HuH-7 (cell line): Measurements from ENCODE around the gene RFT1.
"Not testable (repeated sequence)": the region's sequence is repeated elsewhere in the genome, so short reads cannot be mapped to it uniquely, and the experiment has no call there.

Experiments
- DNase-seq: peaks from one replicate; pipeline ENCODE4 v3.0.0; 2011; ENCODE audit warnings: low spot score

RFT1 gene

GRCh38 chr3:53163444-53164387, 33.5 kb upstream of the RFT1 start:
- DNase-seq: no peak

GRCh38 chr3:53162672-53163443, 32.6 kb upstream of the RFT1 start:
- DNase-seq: no peak

DNA sequence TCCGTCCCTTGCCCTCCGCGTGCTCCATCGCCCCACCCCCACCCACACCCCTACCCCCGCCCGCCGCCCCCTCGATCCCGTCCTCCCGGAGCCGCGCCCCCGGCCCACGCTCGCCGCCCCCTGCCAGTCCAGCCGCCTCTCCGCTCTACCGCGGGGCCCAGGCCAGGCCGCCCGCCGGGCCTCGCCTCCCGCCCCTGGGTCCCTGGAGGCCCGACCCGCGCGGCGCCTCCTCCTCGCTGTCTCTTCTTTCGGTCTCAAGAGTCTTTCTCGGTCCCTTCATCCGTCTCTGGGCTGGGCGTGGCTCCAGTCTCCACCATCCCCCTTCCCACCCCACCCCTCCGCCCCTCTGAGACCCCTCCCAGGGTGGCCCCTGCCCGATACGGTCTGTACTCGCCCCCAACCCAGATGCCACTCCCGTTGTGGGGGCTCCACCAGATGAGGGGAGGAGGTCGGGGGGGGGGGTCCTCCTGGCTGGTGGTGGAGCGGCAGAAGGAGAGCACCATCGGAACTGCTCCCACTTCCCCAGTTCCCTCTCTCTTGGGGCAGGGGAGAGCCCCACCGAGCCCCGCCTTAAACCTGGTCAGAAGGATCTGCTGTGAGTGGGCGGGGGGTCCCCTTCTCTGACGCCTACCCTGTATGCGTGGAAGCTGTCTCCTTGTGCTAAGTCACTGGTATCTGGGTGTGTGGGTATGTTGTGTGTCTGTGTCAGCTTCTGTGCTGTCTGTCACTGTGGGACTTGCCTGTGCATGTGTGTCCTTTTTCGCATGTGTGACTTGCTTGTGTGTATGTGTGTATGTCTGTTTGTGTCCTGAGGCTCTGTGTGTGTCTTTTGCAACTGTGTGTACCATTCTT, 31.8 kb upstream of the RFT1 start:
- no peak for DNase-seq

- DNase-seq: no peak
Observed at GRCh38 chr3:53161450-53161819, 31.2 kb upstream of the RFT1 start.

DNA sequence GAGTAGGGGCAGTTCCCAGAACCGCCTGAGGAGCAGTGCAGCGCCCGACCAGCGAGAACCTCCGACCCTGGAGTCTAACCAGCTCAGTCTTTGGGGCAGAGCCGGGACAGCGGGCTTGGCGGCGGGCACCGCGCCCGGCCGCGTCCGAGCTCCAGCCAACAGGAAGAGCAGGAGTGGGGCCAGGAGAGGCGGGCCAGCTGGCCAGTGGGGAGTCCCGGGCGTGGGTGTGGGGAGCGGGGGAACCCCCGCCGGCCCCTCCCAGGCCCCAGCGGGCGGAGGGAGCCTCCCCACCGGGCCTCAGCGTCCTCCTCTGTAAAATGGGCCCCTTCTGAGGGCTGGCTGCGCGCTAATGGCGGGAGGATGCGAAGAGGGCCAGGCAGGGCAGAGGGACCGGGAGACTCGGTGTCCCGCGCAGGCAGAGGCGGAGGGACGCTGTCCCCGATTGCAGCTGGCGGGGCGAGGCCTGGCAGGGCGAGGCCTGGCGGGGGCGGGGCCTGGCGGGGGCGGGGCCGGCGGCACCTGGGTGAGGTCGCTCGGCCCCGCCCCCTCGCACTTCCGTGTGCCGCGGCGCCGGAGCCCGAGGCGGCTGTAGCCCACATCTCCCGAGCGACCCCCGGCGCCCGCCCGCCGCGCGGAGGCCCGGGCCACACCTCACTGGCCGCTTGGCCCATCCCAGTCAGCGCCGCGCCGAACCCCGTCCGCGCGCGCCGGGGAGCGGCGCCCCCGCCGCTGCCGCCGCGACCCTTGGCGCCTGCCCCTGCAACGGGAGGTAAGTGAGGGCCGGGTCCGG, 30.6 kb upstream of the RFT1 start, which contains the start of gene PRKCD:
TSS of gene PRKCD (plus strand) at position 550 of the 790 bp plus-strand sequence. CDS start 17,214 bp downstream, outside the sequence.
- peak; percentile 66 for DNase-seq

DNA sequence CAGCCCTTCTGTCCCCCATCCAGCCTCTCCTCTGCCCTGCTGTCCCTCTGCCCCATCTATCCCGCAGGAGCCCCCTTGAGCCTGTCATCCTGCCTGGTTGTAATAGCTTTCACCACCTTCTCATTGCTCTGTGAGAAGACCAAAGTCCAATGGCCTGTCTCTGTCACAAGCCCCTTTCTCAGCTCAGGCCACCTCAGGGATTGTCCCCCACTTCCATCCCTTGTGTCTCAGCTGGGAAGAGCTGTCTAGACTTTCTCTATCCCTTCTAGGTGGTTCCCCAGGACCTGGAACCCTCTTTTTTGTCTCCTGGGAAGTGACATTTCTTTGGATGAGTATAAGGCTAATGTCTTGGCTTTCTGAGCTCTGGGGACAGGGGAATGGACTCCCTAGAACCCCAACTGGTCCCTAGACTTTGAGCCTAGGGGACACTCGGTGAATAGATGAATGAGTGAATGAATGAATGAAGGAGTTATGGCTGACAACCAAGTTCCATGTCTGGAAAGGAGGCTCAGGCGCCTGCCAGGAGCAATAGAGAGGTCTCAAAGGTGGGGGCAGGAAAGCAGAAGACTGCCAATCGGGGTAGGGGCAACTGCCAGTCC, 29.9 kb upstream of the RFT1 start:
- DNase-seq: no peak

DNA sequence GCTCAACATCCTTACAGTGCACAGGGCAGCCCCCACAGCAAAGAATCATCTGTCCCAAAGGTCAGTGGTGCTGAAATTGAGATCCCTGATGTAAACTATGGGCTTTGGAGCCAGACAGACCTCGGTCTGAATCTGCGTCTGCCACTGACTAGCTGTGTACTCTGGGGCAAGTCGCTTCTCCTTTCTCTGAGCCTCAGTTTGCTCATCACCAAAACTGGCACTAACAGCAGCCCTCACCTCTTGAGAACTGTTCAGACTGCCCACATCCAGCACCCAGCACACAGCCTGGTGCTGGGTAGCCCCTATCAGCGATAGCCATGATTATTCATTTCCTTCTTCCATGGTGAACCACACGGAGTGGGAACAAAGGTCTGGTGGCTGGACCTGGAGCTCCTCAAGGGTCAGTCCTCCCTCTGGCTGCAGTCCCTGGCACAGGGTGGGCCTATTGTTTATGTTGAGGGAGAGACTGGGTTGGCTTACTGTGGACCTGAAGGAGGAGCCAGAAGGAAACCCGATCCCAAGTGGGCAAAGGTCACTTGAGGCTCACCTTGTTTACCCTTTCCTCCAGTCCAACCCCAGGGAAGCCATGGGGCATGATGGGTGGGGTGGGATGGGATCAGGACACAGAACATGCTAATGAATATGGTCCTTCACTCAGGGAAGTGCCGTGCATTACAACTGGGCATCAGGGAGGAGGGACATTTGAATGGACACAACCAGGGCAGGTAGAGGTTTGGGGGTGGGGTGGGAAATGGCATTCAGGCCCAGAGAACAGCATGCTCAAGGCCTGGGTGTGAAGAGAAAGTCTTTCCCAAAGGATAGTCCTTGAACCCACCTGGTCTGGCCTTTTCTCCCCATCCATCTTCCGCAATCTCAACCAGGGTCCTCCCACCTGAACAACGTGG, 29.2 kb upstream of the RFT1 start:
- DNase-seq: peak; percentile 83

- no peak for DNase-seq
Observed at GRCh38 chr3:53158765-53159155, 28.5 kb upstream of the RFT1 start.

GRCh38 chr3:53157974-53158580, 27.8 kb upstream of the RFT1 start:
- DNase-seq: no peak

DNA sequence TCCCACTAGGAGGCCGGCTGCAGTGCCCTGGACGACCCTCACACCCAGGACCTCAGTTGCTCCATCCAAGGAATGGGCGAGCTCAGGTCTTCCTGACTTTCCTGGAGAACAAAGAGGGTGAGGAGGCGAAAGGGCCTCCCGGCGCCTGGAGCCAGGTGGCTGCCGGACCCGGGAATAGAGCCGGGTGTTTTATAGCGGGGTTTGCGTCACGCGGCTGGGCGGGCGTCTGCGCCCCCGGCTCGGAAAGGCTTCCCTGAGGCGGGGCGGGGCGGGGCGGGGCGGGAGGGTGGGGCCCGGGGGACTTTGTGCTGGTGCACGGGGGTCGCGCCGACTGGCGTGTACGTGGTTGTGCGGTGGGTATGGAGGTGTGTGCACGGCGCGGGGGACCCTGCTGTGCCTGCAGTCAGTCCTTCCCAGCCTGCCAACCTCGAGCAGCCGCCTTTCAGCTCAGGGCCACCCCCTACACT, 26.2 kb upstream of the RFT1 start:
- no peak for DNase-seq

- DNase-seq: no peak
Observed at GRCh38 chr3:53155760-53156159, 25.5 kb upstream of the RFT1 start.

- DNase-seq: no peak
Observed at GRCh38 chr3:53154881-53155285, 24.6 kb upstream of the RFT1 start.

GRCh38 chr3:53153980-53154379, 23.7 kb upstream of the RFT1 start:
- DNase-seq: no peak

DNA sequence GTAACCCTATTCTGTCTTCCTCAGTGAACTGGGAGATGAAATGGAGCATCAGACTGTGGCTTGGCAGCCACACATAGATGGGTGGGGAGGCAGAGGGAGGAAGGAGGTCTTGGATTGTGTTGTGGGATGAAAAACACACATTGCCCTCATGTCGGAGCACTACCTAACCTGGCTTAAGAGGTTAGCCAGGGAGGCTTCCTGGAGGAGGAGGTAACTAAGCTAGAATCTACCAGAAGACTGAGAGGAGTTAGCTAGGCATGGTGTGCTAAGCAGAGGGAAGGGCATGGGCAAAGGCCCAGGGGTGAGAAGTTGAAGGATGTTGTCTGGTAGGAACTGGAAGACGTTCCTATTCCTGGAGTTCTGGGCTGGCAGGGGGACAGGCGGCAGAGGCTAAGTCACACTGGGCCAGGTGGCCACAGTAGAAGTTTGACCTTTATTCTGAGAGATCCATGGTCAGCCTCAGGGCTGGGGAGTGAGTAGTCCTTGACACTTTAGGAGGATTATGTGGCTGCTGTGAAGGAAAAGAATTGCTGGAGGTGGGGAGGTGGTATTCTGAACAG, 23.1 kb upstream of the RFT1 start:
- DNase-seq: no peak

DNA sequence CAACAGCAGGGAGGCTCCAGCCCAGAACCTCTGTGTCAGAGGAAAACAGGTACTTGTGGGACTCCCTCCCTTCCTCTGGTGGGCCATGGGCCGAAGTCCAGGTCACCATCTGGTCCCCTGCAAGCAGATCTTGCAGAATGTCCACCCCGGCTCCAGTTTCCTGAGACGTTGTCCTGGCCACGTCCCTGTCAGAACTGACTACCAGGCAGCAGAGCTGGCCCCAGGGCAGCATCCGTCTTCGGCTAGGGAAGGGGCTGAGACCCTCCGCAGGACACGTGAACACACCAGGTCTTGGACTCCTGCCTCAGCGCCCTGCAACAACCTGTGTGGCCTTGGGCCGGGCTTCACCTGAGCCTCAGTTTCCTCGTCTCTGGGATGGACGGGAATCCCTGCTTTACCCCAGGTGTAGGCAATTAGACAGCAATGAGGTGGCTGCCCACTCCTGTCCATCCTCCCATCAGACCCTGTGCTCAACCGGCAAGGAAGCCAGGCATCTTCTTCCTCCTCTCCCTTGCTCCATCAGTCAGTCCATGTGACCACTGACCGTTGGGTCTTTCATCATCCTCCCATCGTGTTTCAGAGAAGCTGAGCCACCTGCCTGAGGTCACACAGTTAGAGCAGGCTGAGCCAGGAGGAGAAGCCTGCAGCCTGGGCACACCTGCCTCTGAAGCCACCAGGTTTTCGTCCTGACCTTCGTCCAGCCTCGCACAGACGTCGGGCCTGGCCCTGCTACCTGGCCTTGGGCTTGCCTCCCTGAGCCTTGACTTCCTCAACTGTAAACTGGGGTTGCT, 21.8 kb upstream of the RFT1 start:
- no peak for DNase-seq

- DNase-seq: no peak
Observed at GRCh38 chr3:53151465-53151864, 21.2 kb upstream of the RFT1 start.

GRCh38 chr3:53151086-53151438, 20.8 kb upstream of the RFT1 start:
- DNase-seq: not testable (repeated sequence)
